ENCODE measurements around the gene SHLD2.
"Not testable (repeated sequence)": the region's sequence is repeated elsewhere in the genome, so short reads cannot be mapped to it uniquely, and the experiment has no call there.

DNA sequence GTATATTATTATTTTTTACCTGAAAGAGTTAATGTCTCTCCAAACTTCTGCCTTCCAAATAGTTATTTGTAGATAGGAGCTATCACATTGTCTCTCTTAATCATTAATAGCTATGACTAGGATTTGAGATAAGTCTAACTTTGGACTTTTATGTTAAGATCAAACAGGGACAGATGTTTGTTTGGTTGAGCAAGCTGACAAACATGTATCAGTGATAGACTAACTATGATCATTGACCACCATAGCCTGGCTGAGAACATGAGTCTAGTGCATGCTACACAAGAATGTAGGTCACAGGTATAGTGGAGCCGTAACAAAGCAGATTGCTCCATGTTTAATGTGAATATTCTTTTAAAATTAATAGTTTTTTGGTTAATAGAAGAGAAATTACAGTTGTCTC, 76.7 kb downstream of the SHLD2 start:
- TF ChIP-seq POLR2AphosphoS5 (IDR thresholded peaks at IDR 0.05; ENCODE audit: borderline replicate concordance, low read depth, low read length); EZH2 (IDR thresholded peaks at IDR 0.05): not testable (repeated sequence)

All from SK-N-MC (cell line).